HG03558 (cell line): ENCODE measurements around the gene SDHAF1.
"Not testable (repeated sequence)": the region's sequence is repeated elsewhere in the genome, so short reads cannot be mapped to it uniquely, and the experiment has no call there.

ENCODE experiments used
- ATAC-seq: cut with Tn5 transposase; IDR thresholded peaks from one replicate; pipeline ENCODE4 v1.9.1; 2021; ENCODE audit warnings: moderate number of reproducible peaks; ENCODE audit not compliant: unreplicated experiment; ENCODE audit errors: extremely low read depth

Gene SDHAF1

GRCh38 chr19:35995048-35995993 is at the start of gene SDHAF1:
Gene SDHAF1 (plus strand): TSS chr19:35995188. CDS start chr19:35995275, 87 bp downstream.
- peak; percentile 56 for ATAC-seq

GRCh38 chr19:35946203-35946602 is 48.8 kb upstream of the SDHAF1 start:
- ATAC-seq = no peak

GRCh38 chr19:35949131-35949530 is 45.9 kb upstream of the SDHAF1 start:
- no peak for ATAC-seq

GRCh38 chr19:35955881-35956634 is 38.9 kb upstream of the SDHAF1 start:
- no peak for ATAC-seq

- not testable (repeated sequence) for ATAC-seq
These were observed 37.6 kb upstream of the SDHAF1 start for GRCh38 chr19:35957411-35957810.

GRCh38 chr19:35958660-35959039 is 36.3 kb upstream of the SDHAF1 start:
- no peak for ATAC-seq

- no peak for ATAC-seq
These were observed 35.7 kb upstream of the SDHAF1 start for GRCh38 chr19:35959040-35959967.

GRCh38 chr19:35959968-35960320 is 35.0 kb upstream of the SDHAF1 start:
- ATAC-seq = no peak

GRCh38 chr19:35960432-35960972 is 34.5 kb upstream of the SDHAF1 start:
- ATAC-seq = no peak

- ATAC-seq = no peak
These were observed 31.5 kb upstream of the SDHAF1 start for GRCh38 chr19:35963514-35963913.

GRCh38 chr19:35966771-35967170 is 28.2 kb upstream of the SDHAF1 start:
- no peak for ATAC-seq

- no peak for ATAC-seq
These were observed 21.5 kb upstream of the SDHAF1 start for GRCh38 chr19:35973487-35973886.

GRCh38 chr19:35975608-35976214 is 19.3 kb upstream of the SDHAF1 start:
- ATAC-seq = no peak

GRCh38 chr19:35977446-35978222 is 17.4 kb upstream of the SDHAF1 start:
- ATAC-seq = no peak

- no peak for ATAC-seq
These were observed 16.7 kb upstream of the SDHAF1 start for GRCh38 chr19:35978271-35978670.

- no peak for ATAC-seq
These were observed 16.1 kb upstream of the SDHAF1 start for GRCh38 chr19:35978832-35979365.

- not testable (repeated sequence) for ATAC-seq
These were observed 14.0 kb upstream of the SDHAF1 start for GRCh38 chr19:35980997-35981396.

GRCh38 chr19:35983177-35983576 is 11.8 kb upstream of the SDHAF1 start:
- no peak for ATAC-seq

- ATAC-seq = no peak
These were observed 8.9 kb upstream of the SDHAF1 start for GRCh38 chr19:35986111-35986510.
